Measurements from ENCODE around the gene LGALS9. TPM values are rescaled to one million over a fixed set of nuclear protein-coding genes. Genes with fewer than 3 reads are reported as not detected.
"Not testable (repeated sequence)": the region's sequence is repeated elsewhere in the genome, so short reads cannot be mapped to it uniquely, and the experiment has no call there.

Gene LGALS9
- total and polyA plus RNA-seq, 2 donors: 45.7 to 75.8 TPM

DNA sequence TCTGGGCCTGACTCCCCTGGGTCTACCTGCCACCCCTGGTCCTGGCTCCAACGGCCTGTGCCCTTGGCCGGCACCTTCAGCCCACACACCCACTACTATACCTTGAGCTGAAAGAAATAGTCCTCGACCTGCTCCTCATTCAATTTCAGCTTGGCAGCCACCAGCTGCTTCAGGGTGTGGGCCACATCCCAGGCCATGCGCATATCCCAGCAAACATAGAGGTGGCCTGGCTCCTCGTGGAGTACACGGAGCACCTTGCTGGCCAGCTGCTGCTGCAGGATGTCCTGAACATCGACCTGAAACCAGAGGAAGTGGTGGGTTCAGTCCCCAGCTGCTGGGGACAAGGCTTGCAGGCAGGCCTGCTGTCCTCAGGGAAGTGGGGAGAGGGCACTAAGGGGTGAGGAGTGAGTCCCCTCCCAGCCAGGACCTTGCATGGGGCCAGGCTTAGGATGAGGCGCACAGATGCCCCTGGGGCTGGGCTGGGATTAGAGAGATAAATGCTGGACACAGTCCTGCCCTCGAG, 22.5 kb downstream of the LGALS9 start:
- not testable (repeated sequence) for H3K27me3 ChIP-seq (ENCODE audit: control insufficient read depth in 2 of 2, insufficient read depth in 1 of 2, low read length in 1 of 2); H3K27ac ChIP-seq (ENCODE audit: low read depth in 1 of 2, low read length in 1 of 2); H3K4me3 ChIP-seq (ENCODE audit: low read length in 2 of 2); H3K36me3 ChIP-seq (ENCODE audit: control insufficient read depth in 2 of 2, insufficient read depth in 2 of 2, low read length in 1 of 2); DNase-seq (ENCODE audit: low read depth in 6 of 9, low spot score in 9 of 9); H3K9me3 ChIP-seq (ENCODE audit: control insufficient read depth in 2 of 2, insufficient read depth in 1 of 2, low read length in 1 of 2)
- 80% methylated on average over 9 of the region's 9 CpGs for WGBS
- peaks cover 6 to 18% of the 10 kb centered on the region in 2 donors for H3K4me1 ChIP-seq (ENCODE audit: control insufficient read depth in 2 of 2, insufficient read depth in 2 of 2, low read length in 2 of 2)

GRCh38 chr17:27654136-27654535, 23.1 kb downstream of the LGALS9 start:
- WGBS: 97% methylated on average over 15 of the region's 15 CpGs
- H3K9me3 ChIP-seq (ENCODE audit: control insufficient read depth in 2 of 2, insufficient read depth in 1 of 2, low read length in 1 of 2): no peaks in the 10 kb centered on the region
- H3K4me3 ChIP-seq (ENCODE audit: low read length in 2 of 2): no peak overlapping the region
- H3K27ac ChIP-seq (ENCODE audit: low read depth in 1 of 2, low read length in 1 of 2): no peak overlapping the region
- H3K27me3 ChIP-seq (ENCODE audit: control insufficient read depth in 2 of 2, insufficient read depth in 1 of 2, low read length in 1 of 2): no peaks in the 10 kb centered on the region
- H3K4me1 ChIP-seq (ENCODE audit: control insufficient read depth in 2 of 2, insufficient read depth in 2 of 2, low read length in 2 of 2): peaks cover 6 to 18% of the 10 kb centered on the region in 2 donors
- no peaks in the 10 kb centered on the region for H3K36me3 ChIP-seq (ENCODE audit: control insufficient read depth in 2 of 2, insufficient read depth in 2 of 2, low read length in 1 of 2)
- no peak for DNase-seq (ENCODE audit: low read depth in 6 of 9, low spot score in 9 of 9)

DNA sequence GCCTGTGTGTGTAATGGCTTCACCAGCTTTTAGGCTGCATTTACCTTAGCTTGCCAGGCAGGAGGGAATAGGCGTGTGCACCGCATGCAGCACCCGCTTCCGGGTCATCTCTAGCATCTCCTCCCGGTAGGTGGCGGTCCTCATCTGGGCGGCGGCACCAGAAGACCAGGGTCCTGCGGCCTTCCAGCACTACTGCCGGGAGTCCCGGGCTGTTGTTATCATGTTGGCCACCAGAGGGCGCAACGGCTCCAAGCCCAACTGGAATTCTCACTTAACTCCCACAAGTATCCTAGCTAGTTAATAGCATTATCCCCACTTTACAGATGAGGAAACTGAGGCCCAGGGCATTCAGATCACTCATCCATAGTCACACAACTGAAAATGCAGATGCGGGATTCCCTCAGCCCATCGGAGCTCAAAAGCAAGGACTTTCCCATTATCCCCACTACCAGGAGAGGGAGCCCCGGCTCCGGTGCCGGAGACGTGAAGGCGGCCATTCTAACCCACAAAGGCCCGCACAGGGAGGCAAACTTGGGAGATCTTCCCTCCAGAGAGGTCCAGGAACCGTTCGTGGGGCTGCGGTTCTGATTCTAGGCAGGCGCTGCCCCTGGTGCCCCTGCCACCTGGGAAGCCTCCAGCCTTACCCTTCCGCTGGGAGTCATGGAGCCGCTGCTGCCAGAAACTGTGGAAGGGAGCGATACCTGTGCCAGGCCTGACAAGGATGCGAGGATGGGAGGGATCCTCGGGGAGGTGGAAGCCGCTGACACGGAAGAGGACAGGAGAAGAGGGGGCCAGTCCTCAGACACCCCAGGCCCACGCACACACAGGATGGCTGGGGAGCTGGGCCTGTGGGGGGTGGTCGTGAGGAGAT, 23.9 kb downstream of the LGALS9 start:
- Histone ChIP-seq H3K36me3 (ENCODE audit: control insufficient read depth in 2 of 2, insufficient read depth in 2 of 2, low read length in 1 of 2) (no peaks in the 10 kb centered on the region), H3K27me3 (ENCODE audit: control insufficient read depth in 2 of 2, insufficient read depth in 1 of 2, low read length in 1 of 2) (no peaks in the 10 kb centered on the region), H3K9me3 (ENCODE audit: control insufficient read depth in 2 of 2, insufficient read depth in 1 of 2, low read length in 1 of 2) (no peaks in the 10 kb centered on the region), H3K4me3 (ENCODE audit: low read length in 2 of 2) (no peak overlapping the region), H3K4me1 (ENCODE audit: control insufficient read depth in 2 of 2, insufficient read depth in 2 of 2, low read length in 2 of 2) (peaks cover 6 to 18% of the 10 kb centered on the region in 2 donors), H3K27ac (ENCODE audit: low read depth in 1 of 2, low read length in 1 of 2) (no peak overlapping the region)
- 52% methylated on average over 34 of the region's 34 CpGs for WGBS
- peak in 5 of 9 donors; percentile 43 to 66 (median 56) for DNase-seq (ENCODE audit: low read depth in 6 of 9, low spot score in 9 of 9)

GRCh38 chr17:27655525-27656111, 24.6 kb downstream of the LGALS9 start:
- DNase-seq (ENCODE audit: low read depth in 6 of 9, low spot score in 9 of 9); H3K36me3 ChIP-seq (ENCODE audit: control insufficient read depth in 2 of 2, insufficient read depth in 2 of 2, low read length in 1 of 2); H3K4me3 ChIP-seq (ENCODE audit: low read length in 2 of 2); H3K27me3 ChIP-seq (ENCODE audit: control insufficient read depth in 2 of 2, insufficient read depth in 1 of 2, low read length in 1 of 2); H3K9me3 ChIP-seq (ENCODE audit: control insufficient read depth in 2 of 2, insufficient read depth in 1 of 2, low read length in 1 of 2); H3K27ac ChIP-seq (ENCODE audit: low read depth in 1 of 2, low read length in 1 of 2): not testable (repeated sequence)
- 92% methylated on average over 16 of the region's 16 CpGs for WGBS
- peaks cover 4 to 17% of the 10 kb centered on the region in 2 donors for H3K4me1 ChIP-seq (ENCODE audit: control insufficient read depth in 2 of 2, insufficient read depth in 2 of 2, low read length in 2 of 2)

GRCh38 chr17:27656620-27657019, 25.6 kb downstream of the LGALS9 start:
- not testable (repeated sequence) for H3K27ac ChIP-seq (ENCODE audit: low read depth in 1 of 2, low read length in 1 of 2); DNase-seq (ENCODE audit: low read depth in 6 of 9, low spot score in 9 of 9); H3K27me3 ChIP-seq (ENCODE audit: control insufficient read depth in 2 of 2, insufficient read depth in 1 of 2, low read length in 1 of 2); H3K9me3 ChIP-seq (ENCODE audit: control insufficient read depth in 2 of 2, insufficient read depth in 1 of 2, low read length in 1 of 2); H3K4me1 ChIP-seq (ENCODE audit: control insufficient read depth in 2 of 2, insufficient read depth in 2 of 2, low read length in 2 of 2); H3K4me3 ChIP-seq (ENCODE audit: low read length in 2 of 2); H3K36me3 ChIP-seq (ENCODE audit: control insufficient read depth in 2 of 2, insufficient read depth in 2 of 2, low read length in 1 of 2)
- WGBS: 94% methylated on average over 8 of the region's 8 CpGs

GRCh38 chr17:27657620-27658019, 26.6 kb downstream of the LGALS9 start:
- H3K4me1 ChIP-seq (ENCODE audit: control insufficient read depth in 2 of 2, insufficient read depth in 2 of 2, low read length in 2 of 2): no peaks in the 10 kb centered on the region
- no peaks in the 10 kb centered on the region for H3K9me3 ChIP-seq (ENCODE audit: control insufficient read depth in 2 of 2, insufficient read depth in 1 of 2, low read length in 1 of 2)
- H3K27me3 ChIP-seq (ENCODE audit: control insufficient read depth in 2 of 2, insufficient read depth in 1 of 2, low read length in 1 of 2): no peaks in the 10 kb centered on the region
- no peaks in the 10 kb centered on the region for H3K36me3 ChIP-seq (ENCODE audit: control insufficient read depth in 2 of 2, insufficient read depth in 2 of 2, low read length in 1 of 2)
- no peak overlapping the region for H3K4me3 ChIP-seq (ENCODE audit: low read length in 2 of 2)
- 66% methylated on average over 5 of the region's 5 CpGs for WGBS
- H3K27ac ChIP-seq (ENCODE audit: low read depth in 1 of 2, low read length in 1 of 2): no peak overlapping the region
- peak in 1 of 9 donors; percentile 10 for DNase-seq (ENCODE audit: low read depth in 6 of 9, low spot score in 9 of 9)

DNA sequence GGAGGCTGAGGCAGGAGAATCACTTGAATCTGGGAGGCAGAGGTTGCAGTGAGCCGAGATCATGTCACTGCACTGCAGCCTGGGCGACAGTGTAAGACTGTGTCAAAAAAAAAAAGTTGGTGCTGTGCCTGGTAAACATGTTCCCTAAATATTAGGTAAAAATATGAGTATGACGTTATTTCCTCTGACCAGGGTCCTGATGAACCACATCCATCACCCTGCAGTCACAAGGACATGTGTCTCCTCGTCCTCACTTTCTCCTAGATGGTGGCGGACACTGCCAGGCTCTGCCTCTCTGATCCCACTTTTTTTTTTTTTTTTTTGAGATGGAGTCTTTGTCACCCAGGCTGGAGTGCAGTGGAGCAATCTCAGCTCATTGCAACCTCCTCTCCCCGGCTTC, 28.7 kb downstream of the LGALS9 start:
- Histone ChIP-seq H3K4me3 (ENCODE audit: low read length in 2 of 2) (no peak overlapping the region), H3K27ac (ENCODE audit: low read depth in 1 of 2, low read length in 1 of 2) (no peak overlapping the region), H3K9me3 (ENCODE audit: control insufficient read depth in 2 of 2, insufficient read depth in 1 of 2, low read length in 1 of 2) (no peaks in the 10 kb centered on the region), H3K4me1 (ENCODE audit: control insufficient read depth in 2 of 2, insufficient read depth in 2 of 2, low read length in 2 of 2) (no peaks in the 10 kb centered on the region), H3K27me3 (ENCODE audit: control insufficient read depth in 2 of 2, insufficient read depth in 1 of 2, low read length in 1 of 2) (no peaks in the 10 kb centered on the region), H3K36me3 (ENCODE audit: control insufficient read depth in 2 of 2, insufficient read depth in 2 of 2, low read length in 1 of 2) (no peaks in the 10 kb centered on the region)
- no peak for DNase-seq (ENCODE audit: low read depth in 6 of 9, low spot score in 9 of 9)
- WGBS: 82% methylated on average over 6 of the region's 6 CpGs

GRCh38 chr17:27660436-27660835, 29.4 kb downstream of the LGALS9 start:
- H3K4me3 ChIP-seq (ENCODE audit: low read length in 2 of 2): no peak overlapping the region
- no peaks in the 10 kb centered on the region for H3K4me1 ChIP-seq (ENCODE audit: control insufficient read depth in 2 of 2, insufficient read depth in 2 of 2, low read length in 2 of 2)
- no peaks in the 10 kb centered on the region for H3K27me3 ChIP-seq (ENCODE audit: control insufficient read depth in 2 of 2, insufficient read depth in 1 of 2, low read length in 1 of 2)
- H3K36me3 ChIP-seq (ENCODE audit: control insufficient read depth in 2 of 2, insufficient read depth in 2 of 2, low read length in 1 of 2): no peaks in the 10 kb centered on the region
- no peaks in the 10 kb centered on the region for H3K9me3 ChIP-seq (ENCODE audit: control insufficient read depth in 2 of 2, insufficient read depth in 1 of 2, low read length in 1 of 2)
- H3K27ac ChIP-seq (ENCODE audit: low read depth in 1 of 2, low read length in 1 of 2): no peak overlapping the region
- WGBS: 91% methylated on average over 3 of the region's 3 CpGs
- no peak for DNase-seq (ENCODE audit: low read depth in 6 of 9, low spot score in 9 of 9)

- Histone ChIP-seq H3K4me3 (ENCODE audit: low read length in 2 of 2) (no peak overlapping the region), H3K36me3 (ENCODE audit: control insufficient read depth in 2 of 2, insufficient read depth in 2 of 2, low read length in 1 of 2) (no peaks in the 10 kb centered on the region), H3K4me1 (ENCODE audit: control insufficient read depth in 2 of 2, insufficient read depth in 2 of 2, low read length in 2 of 2) (no peaks in the 10 kb centered on the region), H3K9me3 (ENCODE audit: control insufficient read depth in 2 of 2, insufficient read depth in 1 of 2, low read length in 1 of 2) (no peaks in the 10 kb centered on the region), H3K27ac (ENCODE audit: low read depth in 1 of 2, low read length in 1 of 2) (no peak overlapping the region), H3K27me3 (ENCODE audit: control insufficient read depth in 2 of 2, insufficient read depth in 1 of 2, low read length in 1 of 2) (no peaks in the 10 kb centered on the region)
- 97% methylated on average over 8 of the region's 8 CpGs for WGBS
- DNase-seq (ENCODE audit: low read depth in 6 of 9, low spot score in 9 of 9): no peak
Measured at GRCh38 chr17:27663936-27664605, 33.1 kb downstream of the LGALS9 start.

Data from thymus (tissue), 11 donors.